ENCODE results near the gene PELI3.

The PELI3 gene

GRCh38 chr11:66475349-66476172 is 8.9 kb downstream of the PELI3 start:
- no peak for DNase-seq

- DNase-seq: no peak
Measured at GRCh38 chr11:66476173-66476840, 9.6 kb downstream of the PELI3 start.

- DNase-seq: no peak
Measured at GRCh38 chr11:66476841-66477251, 10.1 kb downstream of the PELI3 start.

DNA sequence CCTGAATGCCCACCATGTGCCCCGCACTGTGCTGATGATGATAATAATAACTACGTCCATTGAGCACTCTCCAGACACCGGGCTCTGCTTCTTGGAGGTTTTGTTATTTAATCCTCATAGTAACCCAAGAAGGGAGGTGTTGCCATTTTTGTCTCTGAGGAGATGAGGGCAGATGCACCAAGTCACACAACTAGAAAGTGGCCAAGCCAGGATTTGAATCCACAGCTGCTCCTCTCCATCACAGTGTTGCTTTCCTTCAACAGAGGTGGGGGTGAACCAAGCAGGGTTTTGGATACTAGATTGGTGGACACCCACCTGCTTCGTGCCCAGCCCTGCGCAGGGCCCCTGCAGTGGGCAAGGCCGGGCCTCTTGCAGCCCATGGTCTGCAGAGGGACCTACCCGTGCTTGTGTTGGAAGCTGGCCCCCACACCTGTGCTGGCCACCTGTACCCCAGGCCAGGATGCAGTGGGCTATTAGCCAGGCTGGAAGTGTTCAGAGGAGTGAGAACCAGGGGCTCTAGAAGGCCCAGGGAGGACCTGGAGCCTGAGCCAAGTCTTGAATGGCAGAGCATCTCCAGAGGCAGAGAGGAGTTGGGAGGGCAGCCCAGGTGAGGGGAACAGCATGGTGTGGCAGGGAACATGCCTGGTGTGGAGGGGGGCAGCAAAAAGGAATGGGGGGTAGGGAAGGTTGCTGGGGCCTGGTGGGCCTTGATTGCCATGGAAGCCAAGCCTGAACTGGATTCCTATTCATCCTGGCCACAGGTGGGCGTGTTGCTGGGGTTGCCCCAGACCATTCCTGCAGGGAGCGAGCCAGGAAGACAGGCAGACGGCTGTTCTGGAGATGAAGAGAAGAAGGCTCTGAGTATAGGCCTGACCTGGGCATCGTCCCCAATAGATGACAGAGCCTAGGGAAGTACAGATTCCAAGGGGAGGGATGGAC is 10.8 kb downstream of the PELI3 start:
- DNase-seq: no peak

DNA sequence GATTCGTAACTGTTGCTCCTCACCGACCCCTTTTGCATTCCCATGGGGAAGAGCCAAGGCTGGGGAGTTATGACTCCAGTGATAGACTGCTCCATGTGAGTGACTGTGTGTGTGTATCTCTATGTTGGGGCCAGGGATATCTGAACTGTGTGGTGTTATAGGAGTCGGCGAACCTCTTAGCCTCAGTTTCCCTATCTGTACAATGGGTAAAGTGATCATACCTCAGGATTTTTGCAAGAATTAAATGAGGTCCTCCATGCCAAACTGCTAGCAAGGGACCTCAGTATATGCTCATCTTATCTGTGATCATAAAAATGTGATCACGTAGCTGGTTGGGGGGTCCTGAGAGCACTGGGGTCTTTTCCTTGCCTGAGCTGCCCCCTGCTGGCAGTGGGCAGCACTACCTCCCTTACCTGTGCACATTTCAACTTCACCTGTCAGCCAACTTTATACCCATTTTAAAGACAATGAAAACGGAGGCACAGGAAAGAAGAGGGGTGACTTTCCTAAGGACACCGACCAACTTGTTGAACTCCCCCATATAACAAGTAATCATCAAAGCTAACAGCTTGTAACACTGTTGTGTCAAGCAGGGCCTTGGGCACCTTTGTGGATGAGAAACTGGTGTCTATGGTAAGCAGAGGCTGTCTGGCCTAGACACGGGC is 12.2 kb downstream of the PELI3 start:
- peak; percentile 44 for DNase-seq

GRCh38 chr11:66479394-66480116 is 12.8 kb downstream of the PELI3 start:
- no peak for DNase-seq

- peak; percentile 95 for DNase-seq
Measured at GRCh38 chr11:66480117-66480938, 13.6 kb downstream of the PELI3 start, which contains the start of gene DPP3. Gene DPP3, plus strand, starts transcription at chr11:66480434. Its CDS starts 1,767 bp downstream, at chr11:66482201.

DNA sequence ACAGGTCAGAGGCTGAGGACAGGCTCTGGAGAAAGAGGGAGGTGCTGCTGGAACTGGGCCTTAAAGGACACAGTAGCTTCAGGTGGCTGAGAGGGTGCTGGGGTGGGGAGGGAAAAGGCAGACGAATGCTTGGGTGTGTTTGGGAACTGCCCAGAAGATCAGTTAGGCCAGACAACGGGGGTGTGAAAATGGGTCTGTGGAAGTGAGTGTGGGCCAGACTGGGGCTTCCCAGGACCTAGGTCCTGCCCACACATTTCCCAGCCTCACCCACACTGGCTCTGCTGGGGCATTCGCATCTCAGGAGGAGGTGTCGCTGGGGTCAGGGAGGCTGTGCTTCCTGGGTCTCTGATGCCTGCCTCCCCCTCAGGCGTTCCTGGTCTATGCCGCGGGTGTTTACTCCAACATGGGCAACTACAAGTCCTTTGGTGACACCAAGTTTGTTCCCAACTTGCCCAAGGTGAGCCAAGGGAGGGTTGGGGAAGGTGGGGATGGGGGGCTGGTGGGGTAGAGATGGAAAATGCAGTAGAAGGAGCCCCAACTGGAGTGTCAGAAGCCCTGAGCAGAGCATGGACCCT is 18.2 kb downstream of the PELI3 start:
- no peak for DNase-seq

DNA sequence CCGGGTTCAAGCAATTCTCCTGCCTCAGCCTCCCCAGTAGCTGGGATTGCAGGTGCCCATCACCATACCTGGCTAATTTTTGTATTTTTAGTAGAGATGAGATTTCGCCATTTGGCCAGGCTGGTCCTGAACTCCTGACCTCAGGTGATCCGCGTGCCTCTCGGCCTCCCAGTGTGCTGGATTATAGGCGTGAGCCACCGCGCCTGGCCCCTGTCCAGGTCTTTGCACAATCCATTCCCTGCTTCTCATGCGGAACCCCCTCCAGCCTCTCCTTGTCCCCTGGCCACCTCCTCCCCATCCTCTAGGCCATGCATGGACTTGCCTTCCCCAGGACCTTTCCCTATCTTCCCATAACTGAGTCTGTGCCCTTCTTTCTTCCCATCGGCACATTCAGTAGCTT is 22.3 kb downstream of the PELI3 start:
- DNase-seq: no peak

GRCh38 chr11:66489636-66490035 is 22.9 kb downstream of the PELI3 start:
- DNase-seq: no peak

- DNase-seq: no peak
Measured at GRCh38 chr11:66491315-66491935, 24.7 kb downstream of the PELI3 start.

GRCh38 chr11:66492161-66492865 is 25.6 kb downstream of the PELI3 start:
- DNase-seq: no peak

DNA sequence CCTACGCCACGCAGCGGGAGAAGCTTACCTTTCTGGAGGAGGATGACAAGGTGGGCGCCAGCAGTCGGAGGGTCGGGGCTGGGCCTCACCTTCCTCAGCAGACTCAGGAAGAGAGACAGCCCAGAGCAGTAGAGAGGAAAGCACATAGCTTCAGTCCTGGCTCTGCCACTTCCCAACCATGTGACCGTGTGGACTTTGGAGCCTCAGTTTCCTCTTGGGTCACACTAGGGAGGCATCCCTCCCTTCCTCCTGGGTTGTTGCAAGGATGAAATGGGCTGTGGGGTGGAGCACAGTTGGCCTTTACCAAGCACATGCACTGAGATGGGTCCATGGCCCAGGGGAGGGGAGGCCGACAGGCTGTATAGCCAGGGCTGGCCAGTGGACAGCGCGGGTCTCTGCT is 26.4 kb downstream of the PELI3 start:
- DNase-seq: no peak

DNA sequence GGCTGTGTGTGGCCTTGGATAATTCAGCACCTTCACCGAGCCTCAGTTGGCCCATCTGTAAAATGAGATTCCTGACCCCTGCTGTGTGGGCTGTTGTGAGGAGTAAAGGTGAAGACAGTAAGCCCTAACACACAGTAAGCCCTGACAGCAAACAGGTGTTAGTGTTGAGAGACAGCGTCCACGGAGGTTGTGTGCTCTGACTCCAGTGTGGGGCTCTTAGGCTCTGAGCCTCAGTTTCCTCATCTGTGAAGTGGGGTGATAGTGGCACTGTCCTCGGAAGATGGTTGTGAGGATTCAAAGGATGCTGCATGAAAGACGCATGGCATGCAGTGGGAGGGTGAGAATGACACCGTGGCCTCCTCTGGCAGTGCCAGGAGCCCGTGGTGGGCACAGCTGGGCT is 27.8 kb downstream of the PELI3 start:
- no peak for DNase-seq

GRCh38 chr11:66494935-66495334 is 28.2 kb downstream of the PELI3 start:
- no peak for DNase-seq

DNA sequence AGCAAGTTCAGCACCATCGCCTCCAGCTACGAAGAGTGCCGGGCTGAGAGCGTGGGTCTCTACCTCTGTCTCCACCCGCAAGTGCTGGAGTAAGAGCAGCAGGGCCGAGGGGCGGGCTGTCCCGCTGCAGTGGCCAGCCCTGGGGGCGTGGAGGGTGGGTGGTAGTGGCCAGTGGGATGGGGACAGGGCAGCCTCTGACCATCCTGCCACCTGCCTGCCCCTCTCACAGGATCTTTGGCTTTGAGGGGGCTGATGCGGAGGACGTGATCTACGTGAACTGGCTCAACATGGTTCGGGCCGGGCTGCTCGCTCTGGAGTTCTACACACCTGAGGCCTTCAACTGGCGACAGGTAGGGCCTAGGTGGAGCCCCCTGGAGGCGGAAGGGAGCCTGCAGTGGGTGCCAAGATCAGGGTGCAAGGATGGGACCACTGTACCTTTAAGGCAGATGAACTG is 28.7 kb downstream of the PELI3 start:
- DNase-seq: peak; percentile 9

- DNase-seq: no peak
Measured at GRCh38 chr11:66497206-66497605, 30.5 kb downstream of the PELI3 start.

DNA sequence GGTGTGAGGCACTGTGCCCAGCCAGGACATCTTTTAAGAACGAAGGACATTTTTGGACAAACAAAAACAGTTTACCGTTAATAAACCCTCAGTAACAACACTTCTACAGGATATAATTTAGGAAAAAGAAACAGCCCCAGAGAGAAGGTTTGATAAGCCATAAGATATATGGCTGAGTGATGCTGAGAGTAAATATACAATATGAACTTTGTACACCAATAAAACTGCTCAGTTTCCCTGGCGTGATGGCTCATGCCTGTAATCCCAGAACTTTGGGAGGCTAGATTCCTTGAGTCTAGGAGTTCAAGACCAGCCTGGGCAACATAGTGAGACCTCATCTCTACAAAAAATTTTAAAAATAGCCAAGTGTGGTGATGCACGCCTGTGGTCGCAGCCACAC is 31.8 kb downstream of the PELI3 start:
- DNase-seq: no peak

DNA sequence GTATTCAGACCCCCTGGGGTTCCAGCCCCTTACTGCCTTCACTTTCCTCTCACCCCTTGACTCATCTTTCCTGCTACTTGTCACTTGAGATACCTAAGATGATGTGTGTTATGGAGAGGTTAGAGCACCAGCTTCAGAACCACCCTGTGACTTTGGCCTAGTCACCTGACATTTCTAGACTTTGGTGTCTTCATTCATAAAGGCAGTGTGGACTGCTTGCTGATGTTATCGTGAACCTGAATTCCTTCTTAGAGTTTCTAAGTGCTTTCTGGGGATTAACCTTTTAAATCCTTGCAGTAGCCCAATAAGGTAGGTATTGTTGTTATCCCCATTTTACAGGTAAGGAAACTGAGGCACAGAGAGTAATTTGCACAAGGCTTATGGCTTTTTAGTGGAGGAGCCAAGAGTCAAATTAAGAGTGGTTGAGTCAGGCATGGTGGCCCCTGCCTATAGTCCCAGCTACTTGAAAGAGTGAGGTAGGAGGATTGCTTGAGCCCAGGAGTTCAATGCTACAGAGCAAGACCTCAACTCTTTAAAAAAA is 38.6 kb downstream of the PELI3 start:
- DNase-seq: no peak

Data from CD4-positive, alpha-beta T cell treated with Interleukin-21 for 1 hour (primary cell).